ENCODE measurements around the gene JPH2. TPM values are rescaled to one million over a fixed set of nuclear protein-coding genes. Genes with fewer than 3 reads are reported as not detected.

The JPH2 gene
- total RNA-seq, 1 experiment from 2014 or later: 21.7 TPM

DNA sequence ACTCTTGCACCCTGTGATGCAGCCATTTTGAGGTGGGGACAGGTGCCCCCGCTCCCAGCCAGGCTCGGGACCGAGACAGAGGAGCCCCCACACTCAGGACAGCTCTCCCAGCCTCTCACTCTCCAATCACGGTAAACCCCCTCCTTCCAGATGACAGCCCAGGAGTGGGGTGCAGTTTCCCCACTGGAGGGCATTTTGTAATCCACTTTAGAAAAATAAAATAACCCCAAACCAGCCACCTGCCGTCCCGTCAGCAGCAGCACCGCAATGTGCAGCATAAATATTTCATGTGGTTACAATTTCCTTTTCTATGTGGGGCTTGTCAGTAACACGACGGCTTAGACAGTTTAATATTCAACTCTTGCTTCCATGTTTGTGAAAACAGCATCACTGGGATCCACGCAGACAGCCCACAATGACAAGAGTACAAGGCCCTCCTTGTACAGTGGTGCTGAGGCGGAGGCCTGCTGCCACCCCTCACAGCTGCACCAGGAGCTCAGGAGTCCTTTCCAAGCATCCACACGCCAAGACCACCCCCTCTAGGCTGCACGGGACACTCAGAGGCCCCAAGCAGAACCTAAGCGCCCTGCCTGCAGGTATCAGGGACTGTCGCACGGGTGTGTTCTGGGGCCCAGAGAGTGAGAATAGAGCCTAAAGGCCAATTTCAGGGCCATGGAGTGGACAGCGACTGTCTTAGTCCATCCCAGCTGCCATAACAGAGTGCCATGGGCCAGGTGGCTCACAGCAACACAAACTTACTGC, 116.7 kb downstream of the JPH2 start:
- no peak overlapping the region for H3K4me3 ChIP-seq
- peaks cover 24% of the 10 kb centered on the region for H3K36me3 ChIP-seq
- no peaks in the 10 kb centered on the region for H3K27me3 ChIP-seq (replicated peaks)
- peaks cover 4% of the 10 kb centered on the region; the same call in 1 of the 2 replicates for H3K4me1 ChIP-seq (replicated peaks)
- no peaks in the 10 kb centered on the region for H3K9me3 ChIP-seq (replicated peaks)
- H3K27ac ChIP-seq: no peak overlapping the region
- no peak for DNase-seq (ENCODE audit: low read depth in 1 of 2, low spot score in 2 of 2)

DNA sequence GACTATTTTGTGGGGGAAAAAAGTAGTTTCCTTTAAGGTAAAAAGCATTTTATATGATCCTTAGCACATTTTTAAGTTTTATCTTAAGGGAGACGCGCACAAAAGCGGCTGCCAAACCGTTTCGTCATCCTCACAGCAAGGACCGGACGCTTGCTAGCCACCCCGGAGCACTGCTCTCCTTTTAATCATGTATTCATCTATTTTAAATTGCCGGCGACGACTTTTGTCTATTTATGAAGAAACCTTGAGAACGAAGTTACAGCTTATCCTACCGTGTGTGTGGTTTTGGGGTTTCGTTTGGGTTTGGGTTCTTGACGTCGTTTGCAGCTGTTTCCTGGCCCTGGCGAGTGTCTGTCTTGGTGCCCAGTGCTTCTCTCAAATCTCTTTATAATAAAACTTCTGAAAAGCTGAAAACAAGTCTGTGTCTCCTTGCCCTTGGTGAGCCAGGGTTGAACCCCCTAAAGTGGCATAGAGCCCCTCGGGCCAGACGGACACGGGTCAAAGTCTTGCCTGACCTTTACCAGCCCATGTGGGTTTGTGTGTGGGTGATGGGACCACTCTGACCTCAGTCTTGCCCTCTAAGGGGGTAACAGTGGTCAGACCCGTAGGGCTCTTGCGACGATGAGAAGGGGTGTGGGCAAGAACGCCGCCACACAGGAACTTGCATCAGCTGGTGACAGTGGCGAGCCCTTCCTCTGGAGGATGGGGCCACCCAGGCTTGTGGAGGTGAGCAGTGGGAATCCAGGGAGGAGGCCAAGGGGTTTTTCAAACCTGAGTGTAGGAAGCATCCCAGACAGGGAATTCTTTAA, 117.6 kb downstream of the JPH2 start:
- no peak overlapping the region for H3K4me3 ChIP-seq
- peak in 1 of 2 experiments; percentile 40 for DNase-seq (ENCODE audit: low read depth in 1 of 2, low spot score in 2 of 2)
- no peaks in the 10 kb centered on the region for H3K27me3 ChIP-seq (replicated peaks)
- peaks cover 30% of the 10 kb centered on the region for H3K36me3 ChIP-seq
- H3K4me1 ChIP-seq (replicated peaks): peaks cover 1% of the 10 kb centered on the region; the same call in 1 of the 2 replicates
- no peak overlapping the region for H3K27ac ChIP-seq
- H3K9me3 ChIP-seq (replicated peaks): no peaks in the 10 kb centered on the region

DNA sequence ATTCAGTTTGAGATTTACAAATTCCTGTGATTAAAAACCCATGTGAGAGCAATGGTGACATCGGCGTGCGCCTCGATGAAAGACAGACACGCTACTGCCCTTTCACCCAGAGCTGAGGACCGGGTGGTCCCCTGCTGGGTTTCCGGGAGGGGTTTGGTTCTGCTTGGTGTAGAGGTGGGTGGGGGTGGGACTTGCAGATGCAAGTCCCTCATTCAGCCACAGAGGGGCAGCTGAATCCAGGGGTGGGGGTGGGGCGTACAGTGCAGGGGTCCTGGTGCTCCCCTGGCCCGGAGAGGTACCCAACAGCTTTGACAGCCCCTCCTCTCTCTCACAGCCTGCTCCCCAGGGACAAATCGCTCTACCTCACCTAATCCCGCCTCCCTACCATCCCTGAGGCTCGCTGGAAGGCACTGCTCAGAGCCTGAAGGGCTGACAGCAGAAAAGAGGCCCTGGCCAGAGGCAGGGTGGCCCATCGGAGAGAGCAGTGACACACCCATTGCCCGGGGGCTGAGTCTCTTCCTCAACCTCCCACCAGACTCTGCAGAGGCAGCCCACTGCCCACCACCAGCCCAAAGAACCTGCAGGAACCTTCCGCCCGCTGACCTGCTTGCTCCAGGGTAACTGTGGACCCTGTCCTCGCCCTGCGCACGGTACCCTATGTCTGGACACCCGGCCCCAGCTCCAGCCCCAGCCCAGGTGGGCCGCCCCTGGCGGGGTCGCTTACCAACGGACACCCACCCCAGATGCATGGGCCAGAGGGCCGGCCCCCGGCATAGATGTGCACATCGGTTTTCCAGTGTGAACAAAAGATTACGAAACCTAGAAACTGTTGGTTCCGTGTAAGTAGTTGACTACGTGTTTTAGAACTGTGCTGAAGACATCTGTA, 118.4 kb downstream of the JPH2 start:
- H3K4me1 ChIP-seq (replicated peaks): no peaks in the 10 kb centered on the region
- no peaks in the 10 kb centered on the region for H3K27me3 ChIP-seq (replicated peaks)
- H3K27ac ChIP-seq: no peak overlapping the region
- peaks cover 36% of the 10 kb centered on the region for H3K36me3 ChIP-seq
- no peaks in the 10 kb centered on the region for H3K9me3 ChIP-seq (replicated peaks)
- no peak overlapping the region for H3K4me3 ChIP-seq
- DNase-seq (ENCODE audit: low read depth in 1 of 2, low spot score in 2 of 2): peak in 1 of 2 experiments; percentile 45

DNA sequence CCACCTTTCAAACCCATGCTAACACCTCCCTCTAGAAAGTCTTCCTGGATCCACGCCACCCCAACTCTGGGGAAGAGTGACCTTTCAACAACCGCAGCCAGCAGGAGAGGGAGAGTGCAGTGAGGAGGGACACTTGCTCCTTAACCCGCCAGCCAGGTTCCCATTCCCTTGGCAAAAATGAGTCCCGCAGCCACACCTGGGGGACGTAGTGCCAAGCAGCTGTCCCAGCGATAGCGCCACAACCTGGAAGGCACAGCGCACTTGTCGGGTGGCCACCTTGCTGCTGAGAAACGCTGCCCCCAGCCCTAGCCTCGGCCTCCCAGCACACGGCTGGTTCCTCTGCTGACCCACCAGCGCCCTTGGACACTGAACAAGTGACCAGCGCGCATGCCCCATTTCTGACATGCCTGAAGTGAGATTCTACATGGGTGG, 119.3 kb downstream of the JPH2 start:
- Histone ChIP-seq H3K9me3 (replicated peaks) (no peaks in the 10 kb centered on the region), H3K4me1 (replicated peaks) (no peaks in the 10 kb centered on the region), H3K4me3 (no peak overlapping the region), H3K27ac (no peak overlapping the region), H3K27me3 (replicated peaks) (no peaks in the 10 kb centered on the region), H3K36me3 (peaks cover 43% of the 10 kb centered on the region)
- peak in 1 of 2 experiments; percentile 32 for DNase-seq (ENCODE audit: low read depth in 1 of 2, low spot score in 2 of 2)

DNA sequence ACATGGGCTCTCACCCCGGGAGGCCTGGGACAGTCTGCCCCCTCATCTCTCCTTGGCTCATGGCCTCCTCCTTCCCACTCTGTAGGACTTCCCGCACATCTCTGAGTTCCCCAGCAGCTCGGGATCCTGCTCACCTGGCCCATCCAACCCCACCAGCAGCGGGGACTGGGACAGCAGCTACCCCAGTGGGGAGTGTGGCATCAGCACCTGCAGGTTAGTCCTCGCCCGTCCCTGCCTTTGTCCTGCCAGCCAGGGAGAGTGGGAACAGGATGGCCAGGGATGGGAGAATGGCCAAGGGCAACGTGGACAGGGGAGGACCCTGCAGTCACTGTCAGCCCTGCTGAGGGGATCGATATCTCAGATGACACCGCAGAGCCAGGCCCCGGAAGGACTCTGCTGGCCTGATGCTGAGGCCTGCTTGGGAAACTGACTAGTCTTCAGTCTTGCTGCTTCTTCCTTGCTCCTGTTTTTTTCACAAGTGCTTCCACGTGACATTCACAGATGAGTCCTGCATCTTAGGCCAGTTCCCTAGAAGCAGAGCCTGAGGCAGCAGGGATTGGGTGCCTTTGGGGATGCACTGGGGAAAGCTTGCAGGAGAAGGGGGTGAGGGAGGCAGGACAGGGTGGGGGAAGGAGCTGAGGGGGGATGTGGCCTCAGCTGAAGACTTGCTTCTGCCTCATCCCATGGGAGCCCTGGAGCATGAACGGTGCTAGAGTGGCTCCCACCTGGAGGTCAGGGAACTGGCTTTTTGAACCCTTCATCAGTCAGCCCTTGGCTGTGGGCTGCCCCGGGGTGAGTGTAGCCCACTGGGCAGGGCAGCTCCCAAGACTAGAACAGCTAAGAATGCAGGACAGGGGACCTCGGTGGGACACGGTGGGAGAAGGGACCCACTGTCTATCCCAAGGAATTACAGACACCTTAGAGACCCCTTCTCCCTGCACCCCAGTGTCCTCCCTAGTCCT, 120.1 kb downstream of the JPH2 start:
- Histone ChIP-seq H3K36me3 (peaks cover 43% of the 10 kb centered on the region), H3K27me3 (replicated peaks) (no peaks in the 10 kb centered on the region), H3K27ac (no peak overlapping the region), H3K9me3 (replicated peaks) (no peaks in the 10 kb centered on the region), H3K4me1 (replicated peaks) (no peaks in the 10 kb centered on the region), H3K4me3 (no peak overlapping the region)
- DNase-seq (ENCODE audit: low read depth in 1 of 2, low spot score in 2 of 2): no peak

DNA sequence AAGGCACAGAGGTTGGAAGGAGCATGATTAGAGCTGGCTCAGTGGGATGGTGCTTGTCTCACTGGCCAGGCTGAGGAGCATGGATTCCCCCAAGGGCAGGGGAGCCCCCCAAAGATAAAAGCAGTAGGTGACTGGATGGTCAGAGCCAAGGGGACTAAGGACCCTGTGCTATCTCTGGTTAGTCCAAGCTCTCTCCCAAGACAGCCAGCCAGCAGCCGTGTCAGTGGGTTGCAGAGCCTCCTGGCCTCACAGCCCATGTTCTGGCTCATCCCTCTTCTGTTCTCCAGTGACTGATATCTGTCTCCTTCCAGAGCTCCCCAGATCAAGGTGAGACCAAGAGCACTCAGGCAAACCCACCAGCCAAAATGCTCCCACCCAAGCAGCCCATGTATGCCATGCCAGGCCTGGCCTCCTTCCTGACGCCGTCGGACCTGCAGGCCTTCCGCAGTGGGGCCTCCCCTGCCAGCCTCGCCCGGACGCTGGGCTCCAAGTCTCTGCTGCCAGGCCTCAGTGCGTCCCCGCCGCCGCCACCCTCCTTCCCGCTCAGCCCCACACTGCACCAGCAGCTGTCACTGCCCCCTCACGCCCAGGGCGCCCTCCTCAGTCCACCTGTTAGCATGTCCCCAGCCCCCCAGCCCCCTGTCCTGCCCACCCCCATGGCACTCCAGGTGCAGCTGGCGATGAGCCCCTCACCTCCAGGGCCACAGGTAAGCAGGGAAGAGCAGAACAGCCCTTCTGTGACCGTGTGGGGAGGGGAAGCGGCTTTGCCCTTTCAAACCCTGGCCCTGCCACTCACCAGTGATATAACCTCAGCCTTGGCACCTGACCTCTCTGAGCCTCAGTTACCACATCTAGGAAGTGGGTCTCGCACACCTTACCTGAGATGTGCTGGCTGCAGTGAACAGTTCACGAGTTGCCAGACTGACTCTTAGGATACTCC, 121.3 kb downstream of the JPH2 start:
- Histone ChIP-seq H3K4me1 (replicated peaks) (no peaks in the 10 kb centered on the region), H3K27ac (no peak overlapping the region), H3K4me3 (no peak overlapping the region), H3K36me3 (peaks cover 46% of the 10 kb centered on the region), H3K27me3 (replicated peaks) (no peaks in the 10 kb centered on the region), H3K9me3 (replicated peaks) (no peaks in the 10 kb centered on the region)
- DNase-seq (ENCODE audit: low read depth in 1 of 2, low spot score in 2 of 2): no peak

DNA sequence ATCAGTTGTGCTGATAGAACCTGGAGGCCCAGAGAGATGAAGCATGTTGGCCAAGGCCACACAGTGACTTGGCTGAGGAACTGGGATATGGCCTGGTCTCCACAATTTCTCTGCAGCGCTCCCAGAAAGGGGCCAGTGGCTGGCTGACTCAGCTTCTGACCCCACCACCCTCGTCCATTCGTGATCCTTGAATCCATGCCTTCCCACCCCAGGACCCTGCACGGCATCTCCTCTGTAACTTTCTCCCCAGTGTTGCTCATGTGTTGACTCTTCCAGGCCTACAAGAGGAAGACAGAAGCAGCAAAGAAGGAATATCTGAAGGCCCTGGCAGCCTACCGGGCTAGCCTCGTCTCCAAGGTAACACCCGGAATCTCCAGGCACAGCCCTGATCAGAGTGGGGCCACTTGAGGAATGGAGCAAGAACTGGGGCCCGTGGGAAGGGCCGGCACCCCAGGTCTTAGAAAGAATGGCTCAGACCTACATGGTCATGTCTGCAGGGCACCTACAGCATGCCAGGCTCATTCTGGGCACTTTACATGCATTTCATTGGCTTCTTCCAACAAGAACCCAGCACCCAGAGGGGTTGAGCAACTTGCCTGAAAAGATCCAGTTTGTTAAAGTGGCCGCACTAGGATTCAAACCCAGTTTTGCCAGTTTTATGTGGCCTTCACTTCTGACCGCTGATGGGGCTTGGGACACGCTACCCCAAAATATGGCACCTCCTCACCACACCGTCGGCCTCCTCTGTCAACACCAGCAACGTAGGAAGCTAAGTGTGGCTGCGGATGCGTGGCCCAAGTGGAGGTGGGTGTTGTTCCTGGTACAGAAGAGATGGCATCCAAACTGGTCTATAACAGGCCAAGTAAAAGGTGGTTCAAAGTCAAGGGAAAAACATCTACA, 122.2 kb downstream of the JPH2 start:
- no peak overlapping the region for H3K27ac ChIP-seq

More for the DNA sequence above, 122.2 kb downstream of the JPH2 start:
- no peaks in the 10 kb centered on the region for H3K4me1 ChIP-seq (replicated peaks)
- DNase-seq (ENCODE audit: low read depth in 1 of 2, low spot score in 2 of 2): no peak
- peaks cover 46% of the 10 kb centered on the region for H3K36me3 ChIP-seq
- H3K4me3 ChIP-seq: no peak overlapping the region
- H3K9me3 ChIP-seq (replicated peaks): no peaks in the 10 kb centered on the region
- H3K27me3 ChIP-seq (replicated peaks): no peaks in the 10 kb centered on the region

Other genes with a start within 250 kb of the JPH2 start
- 33.8 and 58.7 TPM in 2 replicates for gene OSER1, start 23.6 kb upstream of the JPH2 start, total RNA-seq (2014; rRNA removed; shearing (Covaris generic))
- not detected in 2 replicates for gene GDAP1L1, start 60.1 kb upstream of the JPH2 start, total RNA-seq (2014; rRNA removed; shearing (Covaris generic))
- gene FITM2, start 124.0 kb upstream of the JPH2 start, total RNA-seq (2014; rRNA removed; shearing (Covaris generic)): 4.4 and 6.9 TPM in 2 replicates
- gene R3HDML, start 149.9 kb upstream of the JPH2 start, total RNA-seq (2014; rRNA removed; shearing (Covaris generic)): not detected in 2 replicates
- not detected in 2 replicates for gene HNF4A, start 168.5 kb upstream of the JPH2 start, total RNA-seq (2014; rRNA removed; shearing (Covaris generic))

Measured in SJSA1 (cell line).